Large intestine (tissue), 3 donors: Measurements from ENCODE around the gene COG2. TPM values are rescaled to one million over a fixed set of nuclear protein-coding genes. Genes with fewer than 3 reads are reported as not detected.

Experiments used
- DNase-seq, 2 donors: peaks; one replicate each; pipeline versions ENCODE4 v3.0.0 to v3.0.0-alpha.2; 2013
- H3K27ac ChIP-seq: one replicate; pipeline ENCODE4 v1.5.1; 2013; ENCODE audit warnings: low read length
- H3K27me3 ChIP-seq: 2 replicates; pipeline ENCODE4 v1.6.1; 2013; ENCODE audit warnings: low read length; ENCODE audit not compliant: control insufficient read depth, insufficient read depth
- H3K36me3 ChIP-seq: 2 replicates; pipeline ENCODE4 v1.6.1; 2013; ENCODE audit warnings: low read length; ENCODE audit not compliant: control insufficient read depth, insufficient read depth
- H3K4me1 ChIP-seq: one replicate; pipeline ENCODE4 v1.6.1; 2013; ENCODE audit warnings: low read length; ENCODE audit not compliant: control insufficient read depth, insufficient read depth
- H3K4me3 ChIP-seq: one replicate; pipeline ENCODE4 v1.5.1; 2013; ENCODE audit warnings: low read length
- H3K9me3 ChIP-seq: one replicate; pipeline ENCODE4 v1.6.1; 2013; ENCODE audit warnings: mild to moderate bottlenecking, low read depth, low read length, moderate library complexity; ENCODE audit not compliant: control insufficient read depth
- WGBS: methylation state at CpG from one replicate; pipeline ENCODE4 v1.1.5; 2013; ENCODE audit warnings: low lambda C conversion rate; ENCODE audit not compliant: insufficient coverage; 5-methylcytosine and 5-hydroxymethylcytosine counted together
- polyA plus RNA-seq: library from polyadenylated mRNA; unstranded; fragments of 120-200 nt; gene quantifications from one replicate; pipeline ENCODE4 v1.2.1, GENCODE V29; 2013

The COG2 gene
- polyA plus RNA-seq, 1 donor: 32.7 TPM

DNA sequence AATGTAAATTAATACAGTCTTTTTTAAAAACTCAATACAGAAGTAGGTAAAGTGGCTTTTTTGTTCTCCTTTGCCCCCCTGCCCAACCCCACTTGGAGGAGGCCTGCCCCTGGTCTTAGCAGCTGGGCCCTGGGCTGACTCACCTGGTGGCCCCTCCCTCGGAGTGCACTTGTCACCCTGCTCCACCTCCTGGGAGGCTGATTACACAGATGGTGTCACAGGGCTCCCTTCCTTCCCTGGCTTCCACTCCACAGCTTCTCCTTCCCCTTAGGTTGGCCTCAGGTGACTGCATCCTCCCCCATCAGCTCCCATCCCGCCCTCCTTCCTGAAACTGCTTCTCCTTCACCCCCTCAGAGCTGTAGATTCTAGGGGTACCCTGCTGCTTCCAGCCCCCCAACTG is 93.2 kb downstream of the COG2 start:
- Histone ChIP-seq H3K27me3 (no peaks in the 10 kb centered on the region), H3K9me3 (no peaks in the 10 kb centered on the region), H3K4me1 (peaks cover 5% of the 10 kb centered on the region), H3K4me3 (no peak overlapping the region), H3K27ac (no peak overlapping the region), H3K36me3 (no peaks in the 10 kb centered on the region)
- WGBS: no CpG with 5 or more reads among the region's 2 CpGs
- DNase-seq: peak; percentile 79 to 86

GRCh38 chr1:230737622-230738262 is 95.5 kb downstream of the COG2 start:
- Histone ChIP-seq H3K27ac (no peak overlapping the region), H3K4me3 (no peak overlapping the region), H3K27me3 (no peaks in the 10 kb centered on the region), H3K36me3 (no peaks in the 10 kb centered on the region), H3K9me3 (no peaks in the 10 kb centered on the region), H3K4me1 (peaks cover 8% of the 10 kb centered on the region)
- 100% methylated on average over 1 of the region's 3 CpGs for WGBS
- no peak for DNase-seq

- 96% methylated on average over 5 of the region's 12 CpGs for WGBS
- no peak for DNase-seq
Observed at GRCh38 chr1:230739564-230740290, 97.4 kb downstream of the COG2 start.

More at GRCh38 chr1:230739564-230740290, 97.4 kb downstream of the COG2 start:
- no peaks in the 10 kb centered on the region for H3K9me3 ChIP-seq
- H3K27ac ChIP-seq: no peak overlapping the region
- no peak overlapping the region for H3K4me3 ChIP-seq
- no peaks in the 10 kb centered on the region for H3K27me3 ChIP-seq
- H3K4me1 ChIP-seq: peaks cover 8% of the 10 kb centered on the region
- no peaks in the 10 kb centered on the region for H3K36me3 ChIP-seq

Other genes starting within 250 kb of the COG2 start
- gene PGBD5, start 216.1 kb upstream of the COG2 start, polyA plus RNA-seq: 1.6 TPM
- gene AGT, start 71.6 kb downstream of the COG2 start, polyA plus RNA-seq: 191 TPM
- 13.5 TPM for gene CAPN9, start 104.9 kb downstream of the COG2 start, polyA plus RNA-seq
- 36.5 TPM for gene C1orf198, start 226.0 kb downstream of the COG2 start, polyA plus RNA-seq